ENCODE data around the gene KLHDC7B.

GRCh38 chr22:50497093-50497492 lies 48.6 kb upstream of the KLHDC7B start:
- TF ChIP-seq CTCF (IDR thresholded peaks at IDR 0.05) (no peak), EP300 (IDR thresholded peaks at IDR 0.05) (no peak)

Measured in tibial nerve (tissue), 4 donors.